Mucosa of descending colon (tissue), 3 donors: Measurements from ENCODE around the gene SLC35G1. TPM values are rescaled to one million over a fixed set of nuclear protein-coding genes. Genes with fewer than 3 reads are reported as not detected.

ENCODE experiments used
- ATAC-seq: fragments of 200-7000 bp; cut with Tn5 transposase; one replicate; pipeline ENCODE4 v1.9.1; 2020; ENCODE audit warnings: mild to moderate bottlenecking, moderate library complexity
- DNase-seq, 3 donors: peaks; one replicate each; pipeline ENCODE4 v3.0.0-alpha.2; 2020
- H3K36me3 ChIP-seq: fragments of 200-600 bp; one replicate; pipeline ENCODE4 v1.8.0; 2021; ENCODE audit warnings: low read depth, mild to moderate bottlenecking
- H3K4me1 ChIP-seq: fragments of 200-600 bp; one replicate; pipeline ENCODE4 v1.8.0; 2021; ENCODE audit warnings: low read depth, mild to moderate bottlenecking
- H3K4me3 ChIP-seq: fragments of 200-600 bp; one replicate; pipeline ENCODE4 v1.8.0; 2021; ENCODE audit warnings: mild to moderate bottlenecking
- H3K9me3 ChIP-seq: fragments of 200-600 bp; one replicate; pipeline ENCODE4 v1.8.0; 2021; ENCODE audit warnings: mild to moderate bottlenecking
- CTCF ChIP-seq: fragments of 200-600 bp; IDR thresholded peaks from one replicate; pipeline ENCODE4 v1.8.0; 2022; ENCODE audit warnings: antibody characterized with exemption, mild to moderate bottlenecking
- intact Hi-C, 2 donors: fragments of 100-400 bp; cut with DNase I in 1 of 2; cut with micrococcal nuclease in 1 of 2; formaldehyde crosslinking; loops; one replicate each; pipeline versions ENCODE4 v1.11.0 to v1.11.1; 2022; cut with DNase I, micrococcal nuclease
- long read RNA-seq, 2 donors: library from polyadenylated mRNA; unstranded; transcript quantifications; one replicate each; pipeline ENCODE4 v2.0.0, GENCODE V29; 2019 to 2021
- total RNA-seq, 3 donors: library from RNA; stranded (reverse); fragmentation: NEBNext Ultra II Directional in 2 of 3; extraction: Animal tissue kit (Norgen Biotek cat#: 25700) in 2 of 3; gene quantifications; one replicate each; pipeline versions ENCODE4 v1.2.1 to v1.2.4, GENCODE V29; 2021 to 2023
- donor health status: DM: no; HTN: no; CAD: no; lungs with moderate emphysema.
- donor health status: DM: no; HTN: no; CAD: no.
- donor health status: DM: no; HTN: yes; CAD: no.

The SLC35G1 gene
- total RNA-seq: 10 to 100 TPM; 15.2 to 35.1 (median 17.3) TPM
- long read RNA-seq, donor 1, transcript SLC35G1-202 (3 exons, 2,402 nt): major isoform, 5 of 21 reads
- long read RNA-seq, donor 1, partial matches to known transcripts: 2 of 21 reads
- long read RNA-seq, donor 1, other reads (novel, unspliced or antisense): 13 of 21 reads
- long read RNA-seq, donor 2, partial matches to known transcripts: 3 of 12 reads
- long read RNA-seq, donor 2, other reads (novel, unspliced or antisense): 4 of 12 reads

- Histone ChIP-seq H3K4me3 (peak within 1 kb of the TSS; percentile 79), H3K9me3 (no peaks in the 10 kb centered on the region), H3K4me1 (peaks cover 9% of the 10 kb centered on the region), H3K36me3 (no peaks in the 10 kb centered on the region)
- intact Hi-C loops: no loop called here
- no peak for TF ChIP-seq CTCF
- ATAC-seq (peak; percentile 95), DNase-seq (peak; percentile 70 to 86 (median 78))
Observed at GRCh38 chr10:93893646-93894515, at the start of gene SLC35G1. Gene SLC35G1 (plus strand): TSS chr10:93893978. CDS start chr10:93894034, 56 bp downstream.

- Histone ChIP-seq H3K36me3 (no peaks in the 10 kb centered on the region), H3K4me1 (no peaks in the 10 kb centered on the region), H3K4me3 (no peak overlapping the region), H3K9me3 (no peaks in the 10 kb centered on the region)
- ATAC-seq: no peak
- TF ChIP-seq CTCF: no peak
- DNase-seq: no peak
- intact Hi-C loops: no loop called here
Observed at GRCh38 chr10:93844979-93845626, 48.7 kb upstream of the SLC35G1 start.

- no peak for DNase-seq
- intact Hi-C loops: no loop called here
- no peak for TF ChIP-seq CTCF
- H3K4me3 ChIP-seq: no peak overlapping the region
- no peaks in the 10 kb centered on the region for H3K4me1 ChIP-seq
- H3K36me3 ChIP-seq: no peaks in the 10 kb centered on the region
- ATAC-seq: no peak
- no peaks in the 10 kb centered on the region for H3K9me3 ChIP-seq
Observed at GRCh38 chr10:93849593-93849992, 44.2 kb upstream of the SLC35G1 start.

GRCh38 chr10:93850031-93851015, 43.5 kb upstream of the SLC35G1 start:
- Histone ChIP-seq H3K4me3 (no peak overlapping the region), H3K4me1 (no peaks in the 10 kb centered on the region), H3K9me3 (no peaks in the 10 kb centered on the region), H3K36me3 (no peaks in the 10 kb centered on the region)
- no peak for TF ChIP-seq CTCF
- ATAC-seq: no peak
- DNase-seq: no peak
- intact Hi-C loops: no loop called here

- no peak for TF ChIP-seq CTCF
- Histone ChIP-seq H3K4me3 (no peak overlapping the region), H3K4me1 (no peaks in the 10 kb centered on the region), H3K9me3 (no peaks in the 10 kb centered on the region), H3K36me3 (no peaks in the 10 kb centered on the region)
- ATAC-seq (no peak), DNase-seq (no peak)
- intact Hi-C loops: no loop called here
Observed at GRCh38 chr10:93851169-93851568, 42.6 kb upstream of the SLC35G1 start.
